Activated CD4-positive, alpha-beta T cell treated with anti-CD3 and anti-CD28 coated beads, Interleukin-2, Interleukin-4, amounts not matched to agents 100 ng/mL and 50 ng/mL, durations not matched to agents 16 hours and 8 hours (primary cell): ENCODE data around the gene DNAH14.
"Not testable (repeated sequence)": the region's sequence is repeated elsewhere in the genome, so short reads cannot be mapped to it uniquely, and the experiment has no call there.

Source experiments
- DNase-seq: peaks from one replicate; pipeline ENCODE4 v3.0.0-alpha.2; 2020; ENCODE audit warnings: low spot score

DNAH14 gene

GRCh38 chr1:225254676-225255075 lies 325.2 kb downstream of the DNAH14 start:
- DNase-seq = no peak

- DNase-seq = no peak
These were observed 327.6 kb downstream of the DNAH14 start for GRCh38 chr1:225257081-225257480.

- DNase-seq = no peak
These were observed 329.3 kb downstream of the DNAH14 start for GRCh38 chr1:225258811-225259210.

- no peak for DNase-seq
These were observed 330.1 kb downstream of the DNAH14 start for GRCh38 chr1:225259542-225259941.

GRCh38 chr1:225260319-225260718 lies 330.8 kb downstream of the DNAH14 start:
- no peak for DNase-seq

- DNase-seq = no peak
These were observed 348.0 kb downstream of the DNAH14 start for GRCh38 chr1:225277445-225277844.

GRCh38 chr1:225280563-225280962 lies 351.1 kb downstream of the DNAH14 start:
- no peak for DNase-seq

GRCh38 chr1:225290244-225290643 lies 360.8 kb downstream of the DNAH14 start:
- no peak for DNase-seq

- no peak for DNase-seq
These were observed 370.1 kb downstream of the DNAH14 start for GRCh38 chr1:225299624-225300023.

GRCh38 chr1:225300381-225300780 lies 370.9 kb downstream of the DNAH14 start:
- DNase-seq = no peak

GRCh38 chr1:225304996-225305395 lies 375.5 kb downstream of the DNAH14 start:
- DNase-seq = no peak

GRCh38 chr1:225310544-225310943 lies 381.1 kb downstream of the DNAH14 start:
- DNase-seq = not testable (repeated sequence)

GRCh38 chr1:225318706-225319575 lies 389.5 kb downstream of the DNAH14 start:
- peak; percentile 42 for DNase-seq

- DNase-seq = no peak
These were observed 390.4 kb downstream of the DNAH14 start for GRCh38 chr1:225319871-225320270.

GRCh38 chr1:225321784-225322183 lies 392.3 kb downstream of the DNAH14 start:
- no peak for DNase-seq

GRCh38 chr1:225329041-225329440 lies 399.6 kb downstream of the DNAH14 start:
- no peak for DNase-seq

GRCh38 chr1:225329996-225330395 lies 400.5 kb downstream of the DNAH14 start:
- DNase-seq = not testable (repeated sequence)

GRCh38 chr1:225332686-225333085 lies 403.2 kb downstream of the DNAH14 start:
- no peak for DNase-seq

GRCh38 chr1:225335098-225335778 lies 405.8 kb downstream of the DNAH14 start:
- not testable (repeated sequence) for DNase-seq

GRCh38 chr1:225338545-225338944 lies 409.1 kb downstream of the DNAH14 start:
- no peak for DNase-seq

- no peak for DNase-seq
These were observed 412.2 kb downstream of the DNAH14 start for GRCh38 chr1:225341642-225342041.

GRCh38 chr1:225342695-225343094 lies 413.2 kb downstream of the DNAH14 start:
- DNase-seq = no peak

- DNase-seq = no peak
These were observed 414.1 kb downstream of the DNAH14 start for GRCh38 chr1:225343618-225344017.
